ENCODE measurements around the gene SPPL2B. TPM values are rescaled to one million over a fixed set of nuclear protein-coding genes. Genes with fewer than 3 reads are reported as not detected.
A peak's percentile ranks its signal among the peaks of the same experiment; 100 is the strongest.
"Not testable (repeated sequence)": the region's sequence is repeated elsewhere in the genome, so short reads cannot be mapped to it uniquely, and the experiment has no call there.

Gene SPPL2B
- total RNA-seq, 1 donor from 2014 or later, result 23.9 TPM

DNA sequence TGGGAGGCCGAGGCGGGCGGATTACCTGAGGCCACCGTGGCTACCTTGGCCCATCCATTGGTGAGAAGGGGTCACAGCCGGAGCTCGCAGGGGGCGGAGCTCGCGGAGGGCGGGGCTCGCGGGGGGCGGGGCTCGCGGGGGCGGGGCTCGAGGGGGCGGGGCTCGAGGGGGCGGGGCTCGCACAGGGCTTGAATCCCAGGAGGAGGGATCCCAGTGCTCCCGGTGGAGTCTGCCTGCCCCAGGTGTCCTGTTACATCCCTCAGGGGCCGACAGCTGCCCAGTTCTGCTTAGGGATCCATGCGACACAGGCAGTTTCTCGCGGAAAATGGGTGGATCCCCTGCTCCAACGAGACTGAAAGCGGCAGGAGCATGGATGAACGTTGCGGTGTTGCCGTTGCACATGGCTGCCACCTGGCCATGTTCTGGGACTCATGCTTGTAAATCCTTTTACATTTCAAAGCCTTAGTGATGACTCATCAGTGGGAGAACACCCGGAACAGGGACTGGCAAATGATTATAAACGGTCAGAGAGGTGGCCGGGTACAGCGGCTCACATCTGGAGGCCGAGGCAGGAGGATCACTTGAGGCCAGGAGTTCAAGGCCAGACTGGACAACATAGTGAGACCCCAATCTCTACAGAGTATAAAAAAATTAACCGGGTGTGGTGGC lies 56.7 kb downstream of the SPPL2B start:
- ATAC-seq (ENCODE audit: poor library complexity), result no peak
- DNase-seq, result no peak
- intact Hi-C loops (cut with DNase I), result no loop called here

DNA sequence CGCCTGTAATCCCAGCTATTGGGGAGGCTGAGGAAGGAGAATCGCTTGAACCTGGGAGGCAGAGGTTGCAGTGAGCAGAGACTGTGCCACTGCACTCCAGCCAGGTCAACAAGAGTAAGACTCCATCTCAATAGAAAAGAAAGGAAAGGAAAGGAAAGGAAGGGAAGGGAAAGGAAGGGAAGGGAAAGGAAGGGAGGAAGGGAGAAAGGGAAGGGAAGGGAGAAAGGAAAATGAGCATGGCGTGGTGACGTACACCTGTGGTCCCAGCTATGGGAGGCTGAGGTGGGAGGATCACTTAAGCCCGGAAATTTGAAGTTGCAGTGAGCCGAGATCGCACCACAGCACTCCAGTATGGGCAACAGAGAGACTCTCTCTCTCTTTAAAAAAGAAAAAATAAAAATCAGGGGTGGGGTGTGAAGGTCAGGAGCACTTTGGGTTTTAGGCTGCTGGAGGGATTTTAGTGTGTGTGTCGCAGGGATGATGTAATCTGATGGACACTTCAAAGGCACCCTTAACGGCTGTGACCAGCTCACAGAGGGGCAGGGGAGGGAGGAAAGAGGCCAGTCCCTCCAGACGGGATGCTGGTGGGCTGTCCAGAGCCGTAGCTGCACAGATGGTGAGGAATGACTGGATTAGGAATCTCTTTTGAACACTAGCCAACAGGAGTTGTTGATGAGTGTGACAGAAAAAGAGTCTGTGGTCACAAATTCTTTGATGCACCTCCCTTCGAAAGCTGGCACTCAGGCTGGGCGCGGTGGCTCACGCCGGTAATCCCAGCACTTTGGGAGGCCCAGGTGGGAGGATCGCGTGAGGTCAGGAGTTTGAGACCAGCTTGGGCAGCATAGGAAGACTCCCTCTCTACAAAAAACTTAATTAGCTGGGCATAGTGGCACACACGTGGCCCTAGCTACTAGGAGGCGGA lies 59.1 kb downstream of the SPPL2B start:
- DNase-seq (no peak), ATAC-seq (ENCODE audit: poor library complexity) (no peak)
- intact Hi-C loops (cut with DNase I), result no loop called here

GRCh38 chr19:2389594-2389993 lies 61.1 kb downstream of the SPPL2B start:
- DNase-seq (no peak), ATAC-seq (ENCODE audit: poor library complexity) (no peak)
- intact Hi-C loops (cut with DNase I), result no loop called here

DNA sequence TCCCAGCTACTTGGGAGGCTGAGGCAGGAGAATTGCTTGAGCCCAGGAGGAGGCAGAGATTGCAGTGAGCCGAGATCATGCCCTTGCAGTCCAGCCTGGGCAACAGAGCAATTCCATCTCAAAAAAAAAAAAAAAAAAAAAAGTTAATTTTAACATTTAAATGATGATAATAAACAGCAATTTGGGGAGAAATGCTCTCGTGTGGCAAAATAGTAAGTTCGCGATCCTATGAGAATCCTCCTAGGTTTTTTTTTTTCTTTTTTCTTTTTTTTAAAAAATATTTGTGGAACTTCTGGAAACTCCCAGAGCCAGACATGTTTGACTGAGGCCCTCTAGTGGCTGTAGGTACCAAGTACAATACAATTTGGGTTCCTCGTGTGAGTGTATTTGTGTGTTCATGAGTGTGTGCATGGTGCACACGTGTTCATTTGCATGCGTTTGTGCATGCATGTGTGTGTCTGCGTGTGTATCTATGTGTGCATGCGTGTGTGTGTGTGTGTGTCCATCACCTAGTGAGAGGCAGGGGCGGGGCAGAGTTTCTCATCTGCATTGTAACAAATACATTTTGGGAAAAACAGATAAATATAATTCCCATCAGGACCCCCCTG lies 62.7 kb downstream of the SPPL2B start:
- no peak for DNase-seq
- ATAC-seq (ENCODE audit: poor library complexity), result peak; percentile 65

DNA sequence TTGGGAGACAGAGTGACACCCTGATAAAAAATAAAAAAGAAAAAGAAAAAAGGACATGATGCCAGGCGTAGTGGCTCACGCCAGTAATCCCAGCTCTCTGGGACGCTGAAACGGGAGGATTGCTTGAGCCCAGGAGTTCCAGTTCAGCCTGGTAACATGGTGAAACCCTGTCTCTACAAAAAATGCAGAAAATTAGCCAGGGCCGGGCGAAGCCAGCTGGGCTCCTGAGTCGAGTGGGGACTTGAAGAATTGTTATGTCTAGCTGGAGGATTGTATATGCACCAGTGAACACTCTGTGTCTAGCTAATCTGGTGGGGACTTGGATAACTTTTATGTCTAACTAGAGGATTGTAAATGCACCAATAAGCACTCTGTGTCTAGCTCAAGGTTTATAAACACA lies 63.9 kb downstream of the SPPL2B start:
- ATAC-seq (ENCODE audit: poor library complexity) (no peak), DNase-seq (no peak)
- intact Hi-C loops (cut with DNase I), result no loop called here

More for the DNA sequence above, 62.7 kb downstream of the SPPL2B start:
- intact Hi-C loops (cut with DNase I), result no loop called here

DNA sequence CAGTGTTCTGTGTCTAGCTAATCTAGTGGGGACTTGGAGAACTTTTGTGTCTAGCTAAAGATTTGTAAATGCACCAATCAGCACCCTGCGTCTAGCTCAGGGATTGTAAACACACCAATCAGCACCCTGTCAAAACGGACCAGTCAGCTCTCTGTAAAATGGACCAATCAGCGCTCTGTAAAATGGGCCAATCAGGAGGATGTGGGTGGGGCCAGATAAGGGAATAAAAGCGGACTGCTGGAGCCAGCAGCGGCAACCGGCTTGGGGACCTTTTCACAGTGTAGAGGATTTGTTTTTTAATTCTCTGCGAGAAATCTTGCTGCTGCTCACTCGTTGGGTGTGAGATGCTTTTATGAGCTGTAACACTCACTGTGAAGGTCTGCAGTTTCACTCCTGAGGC lies 64.4 kb downstream of the SPPL2B start:
- intact Hi-C loops (cut with DNase I); DNase-seq; ATAC-seq (ENCODE audit: poor library complexity): not testable (repeated sequence)

- intact Hi-C loops (cut with DNase I), result no loop called here
Observed at GRCh38 chr19:2394054-2394441, 65.6 kb downstream of the SPPL2B start.

DNA sequence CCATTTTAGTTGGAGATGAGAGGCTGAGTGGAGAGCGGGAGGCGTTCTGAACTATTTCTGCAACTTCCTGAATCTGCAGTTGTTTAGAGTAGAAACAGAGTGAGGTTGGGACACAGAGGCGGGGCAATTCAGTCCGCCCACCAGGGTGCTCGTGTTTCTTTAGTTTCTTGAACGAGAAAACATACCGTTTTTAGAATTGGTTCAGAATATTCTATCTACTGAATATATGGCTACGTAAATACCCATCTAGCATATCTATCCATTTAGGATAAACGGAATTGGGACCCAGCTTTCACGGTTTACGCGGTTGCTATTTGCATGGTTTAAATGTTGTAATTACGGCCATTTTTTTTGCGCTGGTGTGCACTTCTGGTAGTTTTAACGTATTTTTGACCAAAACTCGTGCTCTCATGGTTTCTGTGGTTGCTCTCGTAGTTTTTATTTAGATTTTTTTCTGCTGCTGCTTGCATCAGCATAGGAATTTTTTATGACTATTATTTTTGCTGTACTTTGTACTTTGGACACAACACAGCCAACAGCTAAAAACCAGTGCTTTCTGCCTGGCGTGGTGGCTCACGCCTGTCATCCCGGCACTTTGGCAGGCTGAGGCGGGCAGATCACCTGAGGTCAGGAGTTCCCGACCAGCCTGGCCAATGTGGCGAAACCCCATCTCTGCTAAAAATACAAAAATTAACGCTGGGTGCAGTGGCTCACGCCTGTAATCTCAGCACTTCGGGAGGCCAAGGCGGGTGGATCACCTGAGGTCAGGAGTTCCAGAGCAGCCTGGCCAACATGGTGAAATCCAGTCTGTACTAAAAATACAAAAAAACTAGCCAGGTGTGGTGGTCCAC lies 66.2 kb downstream of the SPPL2B start:
- intact Hi-C loops (cut with DNase I), result no loop called here
- no peak for ATAC-seq (ENCODE audit: poor library complexity)
- no peak for DNase-seq

More at GRCh38 chr19:2394054-2394441, 65.6 kb downstream of the SPPL2B start:
- DNase-seq, result no peak
- ATAC-seq (ENCODE audit: poor library complexity), result no peak

DNA sequence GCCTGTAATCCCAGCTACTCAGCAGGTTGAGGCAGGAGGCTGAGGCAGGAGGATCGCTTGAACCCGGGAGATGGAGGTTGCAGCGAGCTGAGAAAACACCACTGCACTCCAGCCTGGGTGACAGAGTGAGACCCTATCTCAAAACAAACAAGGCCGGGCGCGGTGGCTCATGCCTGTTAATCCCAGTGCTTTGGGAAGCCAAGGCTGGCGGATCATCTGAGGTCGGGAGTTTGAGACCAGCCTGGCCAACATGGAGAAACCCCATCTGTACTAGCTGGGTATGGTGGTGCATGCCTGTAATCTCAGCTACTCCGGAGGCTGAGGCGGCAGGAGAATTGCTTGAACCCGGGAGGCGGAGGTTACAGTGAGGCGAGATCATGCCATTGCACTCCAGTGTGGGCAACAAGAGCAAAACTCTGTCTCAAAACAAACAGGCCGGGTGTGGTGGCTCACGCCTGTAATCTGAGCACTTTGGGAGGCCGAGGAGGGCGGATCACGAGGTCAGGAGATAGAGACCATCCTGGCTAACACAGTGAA lies 66.9 kb downstream of the SPPL2B start:
- ATAC-seq (ENCODE audit: poor library complexity); DNase-seq; intact Hi-C loops (cut with DNase I): not testable (repeated sequence)

DNA sequence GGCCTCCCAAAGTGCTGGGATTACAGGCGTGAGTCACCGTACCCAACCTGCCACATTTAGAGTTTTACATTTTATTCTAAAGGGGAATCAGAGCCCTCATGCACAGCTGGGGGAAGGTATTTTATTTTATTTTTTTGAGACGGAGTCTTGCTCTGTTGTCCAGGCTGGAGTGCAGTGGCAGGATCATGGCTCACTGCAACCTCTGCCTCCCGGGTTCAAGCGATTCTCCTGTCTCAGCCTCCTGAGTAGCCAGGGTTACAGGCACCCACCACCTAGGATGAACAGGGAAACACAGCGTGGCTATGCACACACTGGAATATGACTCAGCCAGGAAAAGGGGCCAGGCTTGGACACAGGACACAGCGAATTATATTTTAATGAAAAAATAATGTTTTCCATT lies 68.7 kb downstream of the SPPL2B start:
- DNase-seq; ATAC-seq (ENCODE audit: poor library complexity); intact Hi-C loops (cut with DNase I): not testable (repeated sequence)

DNA sequence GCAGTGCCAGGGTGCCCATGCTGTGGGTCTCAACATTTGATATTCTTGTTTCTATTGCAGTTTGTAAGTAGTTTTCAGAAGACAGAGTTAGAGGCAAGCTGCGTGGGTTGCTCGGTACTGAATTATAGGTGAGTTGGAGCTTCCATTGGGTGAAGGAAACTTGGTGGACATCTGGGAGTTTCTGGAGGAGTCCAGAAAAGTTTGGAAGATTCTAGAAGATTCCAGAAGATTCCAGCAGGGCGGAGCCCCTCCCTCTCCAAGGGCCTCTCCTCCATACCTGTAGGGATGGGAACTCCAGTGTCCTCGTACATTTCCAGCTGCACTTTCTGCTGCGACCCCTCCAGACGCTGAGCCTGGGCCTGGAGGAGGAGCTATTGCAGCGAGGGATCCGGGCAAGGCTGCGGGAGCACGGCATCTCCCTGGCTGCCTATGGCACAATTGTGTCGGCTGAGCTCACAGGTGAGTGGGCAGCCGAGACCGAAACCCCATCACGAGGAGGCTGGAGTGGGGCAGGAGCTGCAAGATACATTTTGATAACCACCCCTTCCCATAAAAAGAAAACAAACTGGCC lies 70.3 kb downstream of the SPPL2B start:
- no peak for ATAC-seq (ENCODE audit: poor library complexity)
- no peak for DNase-seq
- intact Hi-C loops (cut with DNase I), result no loop called here

- ATAC-seq (ENCODE audit: poor library complexity) (no peak), DNase-seq (no peak)
- intact Hi-C loops (cut with DNase I), result no loop called here
Observed at GRCh38 chr19:2399582-2399981, 71.1 kb downstream of the SPPL2B start.

Other genes with a start within 250 kb of the SPPL2B start
- gene MOB3A, start 232.4 kb upstream of the SPPL2B start, total RNA-seq, result 15.6 TPM
- 1.7 TPM for gene IZUMO4, start 231.8 kb upstream of the SPPL2B start, total RNA-seq
- gene AP3D1, start 177.1 kb upstream of the SPPL2B start, total RNA-seq, result 69.6 TPM
- 9.6 TPM for gene DOT1L, start 164.8 kb upstream of the SPPL2B start, total RNA-seq
- gene PLEKHJ1, start 92.4 kb upstream of the SPPL2B start, total RNA-seq, result 59.6 TPM
- gene SF3A2, start 91.9 kb upstream of the SPPL2B start, total RNA-seq, result 30.0 TPM
- 0.24 TPM for gene AMH, start 79.4 kb upstream of the SPPL2B start, total RNA-seq
- 0.35 TPM for gene JSRP1, start 72.3 kb upstream of the SPPL2B start, total RNA-seq
- gene PEAK3, start 46.5 kb upstream of the SPPL2B start, total RNA-seq, result 0.70 TPM
- not detected for gene LINGO3, start 20.5 kb upstream of the SPPL2B start, total RNA-seq
- 37.3 TPM for gene LSM7, start 98 bp upstream of the SPPL2B start, total RNA-seq
- not detected for gene TMPRSS9, start 31.6 kb downstream of the SPPL2B start, total RNA-seq
- gene TIMM13, start 98.9 kb downstream of the SPPL2B start, total RNA-seq, result 96.6 TPM
- gene LMNB2, start 128.3 kb downstream of the SPPL2B start, total RNA-seq, result 13.9 TPM
- 42.1 TPM for gene GADD45B, start 147.4 kb downstream of the SPPL2B start, total RNA-seq

Data from Right ventricle myocardium superior (tissue), 1 donor.